ENCODE measurements around the gene SYNPR.

Gene SYNPR

DNA sequence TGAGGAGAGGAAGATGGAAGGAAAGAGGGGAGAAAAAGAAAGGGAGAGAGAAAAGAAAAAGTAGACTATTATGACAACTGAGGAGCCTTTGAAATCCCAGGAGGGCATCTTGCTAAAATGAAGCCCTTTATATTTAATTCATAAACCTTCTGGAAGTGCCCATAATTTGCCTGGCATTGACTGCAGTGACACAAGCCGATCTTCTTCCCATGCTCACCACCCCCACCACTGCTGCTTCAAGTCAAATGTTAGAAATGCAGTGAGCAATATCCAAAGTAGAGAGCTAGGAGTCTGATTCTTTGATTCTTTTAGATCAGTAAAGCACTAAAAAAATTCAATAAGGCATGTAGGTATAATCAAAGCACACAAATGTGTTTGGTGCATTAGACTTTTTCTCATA lies 235.7 kb downstream of the SYNPR start:
- no peak overlapping the region for H3K4me3 ChIP-seq (ENCODE audit: low read length)
- H3K27ac ChIP-seq (ENCODE audit: low read length): no peak overlapping the region
- H3K27me3 ChIP-seq (ENCODE audit: insufficient read depth, low read length): no peaks in the 10 kb centered on the region
- H3K4me1 ChIP-seq (ENCODE audit: insufficient read depth, low read length): peaks cover 13% of the 10 kb centered on the region; the same call in 1 of the 2 replicates
- no peaks in the 10 kb centered on the region for H3K36me3 ChIP-seq (ENCODE audit: insufficient read depth, low read depth, low read length)
- no peak overlapping the region for H3K9ac ChIP-seq (ENCODE audit: low read depth, low read length)
- no peaks in the 10 kb centered on the region for H3K9me3 ChIP-seq (ENCODE audit: insufficient read depth, low read depth, low read length)

- H3K9me3 ChIP-seq (ENCODE audit: insufficient read depth, low read depth, low read length): no peaks in the 10 kb centered on the region
- no peak overlapping the region for H3K9ac ChIP-seq (ENCODE audit: low read depth, low read length)
- H3K4me3 ChIP-seq (ENCODE audit: low read length): no peak overlapping the region
- H3K27ac ChIP-seq (ENCODE audit: low read length): no peak overlapping the region
- no peaks in the 10 kb centered on the region for H3K27me3 ChIP-seq (ENCODE audit: insufficient read depth, low read length)
- no peaks in the 10 kb centered on the region for H3K36me3 ChIP-seq (ENCODE audit: insufficient read depth, low read depth, low read length)
- H3K4me1 ChIP-seq (ENCODE audit: insufficient read depth, low read length): peaks cover 13% of the 10 kb centered on the region; the same call in 1 of the 2 replicates
Observed at GRCh38 chr3:63514678-63515077, 236.6 kb downstream of the SYNPR start.

- Histone ChIP-seq H3K36me3 (ENCODE audit: insufficient read depth, low read depth, low read length) (no peaks in the 10 kb centered on the region), H3K9me3 (ENCODE audit: insufficient read depth, low read depth, low read length) (no peaks in the 10 kb centered on the region), H3K27ac (ENCODE audit: low read length) (no peak overlapping the region), H3K4me3 (ENCODE audit: low read length) (no peak overlapping the region), H3K27me3 (ENCODE audit: insufficient read depth, low read length) (no peaks in the 10 kb centered on the region), H3K9ac (ENCODE audit: low read depth, low read length) (no peak overlapping the region), H3K4me1 (ENCODE audit: insufficient read depth, low read length) (no peaks in the 10 kb centered on the region)
Observed at GRCh38 chr3:63519426-63519825, 241.3 kb downstream of the SYNPR start.

- peaks cover 1% of the 10 kb centered on the region; the same call in 1 of the 2 replicates for H3K4me1 ChIP-seq (ENCODE audit: insufficient read depth, low read length)
- no peaks in the 10 kb centered on the region for H3K36me3 ChIP-seq (ENCODE audit: insufficient read depth, low read depth, low read length)
- H3K27ac ChIP-seq (ENCODE audit: low read length): no peak overlapping the region
Observed at GRCh38 chr3:63521657-63522056, 243.5 kb downstream of the SYNPR start.

DNA sequence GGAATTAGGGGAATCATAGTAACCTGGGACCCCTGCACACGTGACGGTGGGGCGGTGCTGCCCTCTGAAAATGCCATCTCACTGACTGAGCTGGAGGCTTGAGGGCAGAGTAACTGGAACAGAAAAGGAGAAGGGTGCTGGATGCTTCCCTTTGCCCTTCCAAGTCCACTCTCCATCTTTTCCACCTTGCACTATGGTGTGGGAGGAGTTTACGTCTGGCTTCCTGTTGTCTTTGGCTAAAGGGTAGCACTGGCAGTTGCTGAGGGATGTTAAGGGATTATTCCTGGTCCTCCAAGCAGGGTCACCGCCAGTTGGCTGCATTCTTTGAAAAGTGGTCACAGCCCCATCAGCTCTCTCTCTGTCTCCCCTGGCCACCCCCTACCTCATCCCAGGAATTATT lies 245.0 kb downstream of the SYNPR start:
- Histone ChIP-seq H3K4me1 (ENCODE audit: insufficient read depth, low read length) (peaks cover 13% of the 10 kb centered on the region), H3K27me3 (ENCODE audit: insufficient read depth, low read length) (no peaks in the 10 kb centered on the region), H3K4me3 (ENCODE audit: low read length) (no peak overlapping the region), H3K9ac (ENCODE audit: low read depth, low read length) (no peak overlapping the region), H3K27ac (ENCODE audit: low read length) (no peak overlapping the region), H3K9me3 (ENCODE audit: insufficient read depth, low read depth, low read length) (no peaks in the 10 kb centered on the region), H3K36me3 (ENCODE audit: insufficient read depth, low read depth, low read length) (no peaks in the 10 kb centered on the region)

More at GRCh38 chr3:63521657-63522056, 243.5 kb downstream of the SYNPR start:
- H3K9ac ChIP-seq (ENCODE audit: low read depth, low read length): no peak overlapping the region
- no peaks in the 10 kb centered on the region for H3K9me3 ChIP-seq (ENCODE audit: insufficient read depth, low read depth, low read length)
- H3K27me3 ChIP-seq (ENCODE audit: insufficient read depth, low read length): no peaks in the 10 kb centered on the region
- no peak overlapping the region for H3K4me3 ChIP-seq (ENCODE audit: low read length)

DNA sequence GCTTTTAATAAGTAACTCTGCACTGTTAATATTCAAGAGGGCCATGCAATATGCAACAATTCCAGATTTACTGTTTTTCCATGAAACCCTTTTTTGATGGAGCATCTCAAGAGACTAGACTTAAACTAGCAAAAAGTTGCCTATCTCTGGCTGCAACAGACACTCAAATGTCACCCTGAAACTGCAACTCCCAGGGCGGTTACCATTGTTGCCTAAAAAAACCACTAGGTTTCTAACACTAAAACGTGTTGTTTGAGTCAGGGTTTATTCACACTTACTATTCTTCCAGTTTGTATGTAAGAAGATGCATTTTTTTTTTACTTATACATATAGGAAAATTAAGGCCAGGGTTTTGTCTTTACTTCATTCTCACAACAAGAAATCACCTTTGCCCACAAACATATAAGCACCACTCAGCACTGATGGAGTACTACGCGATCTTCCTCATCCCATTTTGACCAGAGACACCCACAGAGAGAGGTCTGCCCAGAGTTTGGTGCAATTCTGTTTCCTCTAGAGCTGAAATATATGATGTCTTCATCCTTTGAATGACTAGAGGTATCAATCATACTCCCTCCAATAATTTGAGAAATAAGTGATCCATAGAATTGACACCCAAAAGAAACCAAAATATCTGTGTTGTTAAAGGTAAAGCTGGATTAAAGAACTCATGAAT lies 250.4 kb downstream of the SYNPR start:
- Histone ChIP-seq H3K4me1 (ENCODE audit: insufficient read depth, low read length) (peaks cover 13% of the 10 kb centered on the region), H3K4me3 (ENCODE audit: low read length) (no peak overlapping the region), H3K9ac (ENCODE audit: low read depth, low read length) (no peak overlapping the region), H3K9me3 (ENCODE audit: insufficient read depth, low read depth, low read length) (no peaks in the 10 kb centered on the region), H3K36me3 (ENCODE audit: insufficient read depth, low read depth, low read length) (no peaks in the 10 kb centered on the region), H3K27ac (ENCODE audit: low read length) (no peak overlapping the region), H3K27me3 (ENCODE audit: insufficient read depth, low read length) (no peaks in the 10 kb centered on the region)

GRCh38 chr3:63532521-63532920 lies 254.4 kb downstream of the SYNPR start:
- Histone ChIP-seq H3K27ac (ENCODE audit: low read length) (no peak overlapping the region), H3K4me1 (ENCODE audit: insufficient read depth, low read length) (peaks cover 4% of the 10 kb centered on the region; the same call in 1 of the 2 replicates), H3K9me3 (ENCODE audit: insufficient read depth, low read depth, low read length) (no peaks in the 10 kb centered on the region), H3K27me3 (ENCODE audit: insufficient read depth, low read length) (no peaks in the 10 kb centered on the region), H3K4me3 (ENCODE audit: low read length) (no peak overlapping the region), H3K36me3 (ENCODE audit: insufficient read depth, low read depth, low read length) (no peaks in the 10 kb centered on the region), H3K9ac (ENCODE audit: low read depth, low read length) (no peak overlapping the region)

GRCh38 chr3:63538919-63539318 lies 260.8 kb downstream of the SYNPR start:
- Histone ChIP-seq H3K4me3 (ENCODE audit: low read length) (no peak overlapping the region), H3K36me3 (ENCODE audit: insufficient read depth, low read depth, low read length) (no peaks in the 10 kb centered on the region)

DNA sequence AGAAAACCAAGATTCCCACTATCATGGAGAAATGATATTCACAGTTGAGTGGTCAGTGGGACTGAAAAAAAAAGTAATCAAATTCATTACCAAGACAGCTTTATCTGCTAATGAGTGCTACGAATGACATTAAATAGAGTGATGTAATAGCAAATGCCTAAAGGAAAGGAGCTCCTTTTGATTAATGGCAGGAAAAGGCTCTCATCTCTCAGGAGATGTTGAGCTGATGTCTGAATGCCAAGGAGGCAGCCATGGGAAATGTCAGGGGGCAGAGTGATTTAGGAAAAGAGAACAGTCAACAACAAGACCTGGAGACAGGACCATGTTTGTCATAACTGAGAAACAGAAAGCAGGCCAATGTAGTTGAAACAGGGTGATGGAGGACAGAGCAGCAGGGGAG lies 277.7 kb downstream of the SYNPR start:
- no peaks in the 10 kb centered on the region for H3K27me3 ChIP-seq (ENCODE audit: insufficient read depth, low read length)
- no peak overlapping the region for H3K27ac ChIP-seq (ENCODE audit: low read length)
- H3K4me1 ChIP-seq (ENCODE audit: insufficient read depth, low read length): peaks cover 5% of the 10 kb centered on the region; the same call in 1 of the 2 replicates
- no peaks in the 10 kb centered on the region for H3K9me3 ChIP-seq (ENCODE audit: insufficient read depth, low read depth, low read length)
- no peaks in the 10 kb centered on the region for H3K36me3 ChIP-seq (ENCODE audit: insufficient read depth, low read depth, low read length)
- no peak overlapping the region for H3K9ac ChIP-seq (ENCODE audit: low read depth, low read length)
- H3K4me3 ChIP-seq (ENCODE audit: low read length): no peak overlapping the region

More at GRCh38 chr3:63538919-63539318, 260.8 kb downstream of the SYNPR start:
- H3K27ac ChIP-seq (ENCODE audit: low read length): no peak overlapping the region
- no peaks in the 10 kb centered on the region for H3K9me3 ChIP-seq (ENCODE audit: insufficient read depth, low read depth, low read length)
- no peaks in the 10 kb centered on the region for H3K4me1 ChIP-seq (ENCODE audit: insufficient read depth, low read length)
- no peak overlapping the region for H3K9ac ChIP-seq (ENCODE audit: low read depth, low read length)
- H3K27me3 ChIP-seq (ENCODE audit: insufficient read depth, low read length): no peaks in the 10 kb centered on the region

DNA sequence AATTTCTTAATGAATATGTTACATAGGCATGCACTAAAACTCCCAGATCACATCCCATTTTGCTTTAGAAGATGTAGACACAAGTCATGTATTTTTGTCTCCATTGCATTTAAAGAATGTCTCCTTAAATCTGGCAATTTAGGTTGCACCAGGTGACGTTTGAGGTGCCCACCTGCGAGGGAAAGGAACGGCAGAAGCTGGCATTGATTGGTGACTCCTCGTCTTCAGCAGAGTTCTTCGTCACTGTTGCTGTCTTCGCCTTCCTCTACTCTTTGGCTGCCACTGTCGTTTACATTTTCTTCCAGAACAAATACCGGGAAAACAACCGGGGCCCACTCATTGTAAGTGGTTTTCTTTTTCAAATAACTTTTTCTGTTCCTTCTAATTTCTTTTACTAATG lies 278.3 kb downstream of the SYNPR start:
- Histone ChIP-seq H3K27ac (ENCODE audit: low read length) (no peak overlapping the region), H3K4me1 (ENCODE audit: insufficient read depth, low read length) (peaks cover 5% of the 10 kb centered on the region; the same call in 1 of the 2 replicates), H3K9me3 (ENCODE audit: insufficient read depth, low read depth, low read length) (no peaks in the 10 kb centered on the region), H3K27me3 (ENCODE audit: insufficient read depth, low read length) (no peaks in the 10 kb centered on the region), H3K4me3 (ENCODE audit: low read length) (no peak overlapping the region), H3K36me3 (ENCODE audit: insufficient read depth, low read depth, low read length) (no peaks in the 10 kb centered on the region), H3K9ac (ENCODE audit: low read depth, low read length) (no peak overlapping the region)

- H3K36me3 ChIP-seq (ENCODE audit: insufficient read depth, low read depth, low read length): no peaks in the 10 kb centered on the region
- H3K9ac ChIP-seq (ENCODE audit: low read depth, low read length): no peak overlapping the region
- H3K27ac ChIP-seq (ENCODE audit: low read length): no peak overlapping the region
- no peak overlapping the region for H3K4me3 ChIP-seq (ENCODE audit: low read length)
- no peaks in the 10 kb centered on the region for H3K9me3 ChIP-seq (ENCODE audit: insufficient read depth, low read depth, low read length)
- H3K4me1 ChIP-seq (ENCODE audit: insufficient read depth, low read length): peaks cover 5% of the 10 kb centered on the region; the same call in 1 of the 2 replicates
- H3K27me3 ChIP-seq (ENCODE audit: insufficient read depth, low read length): no peaks in the 10 kb centered on the region
Observed at GRCh38 chr3:63557912-63558311, 279.8 kb downstream of the SYNPR start.

DNA sequence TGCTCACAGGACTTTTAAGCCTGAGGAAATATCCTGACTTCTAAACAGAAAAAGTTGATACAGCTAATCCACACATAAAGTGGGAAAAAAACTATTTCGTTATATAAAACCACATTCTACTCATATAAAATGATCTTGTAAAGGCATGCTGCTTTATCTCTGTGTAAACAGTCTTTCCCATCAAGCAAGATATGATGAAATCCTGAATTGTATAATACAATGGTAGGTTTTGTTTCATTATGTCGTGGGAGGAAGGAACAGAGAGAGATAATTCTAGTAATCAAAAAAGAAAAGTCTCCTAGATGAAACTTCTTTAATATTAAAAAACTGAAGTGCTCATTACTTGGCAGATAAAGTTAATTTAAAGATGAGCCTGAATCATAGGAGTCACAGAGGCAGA lies 281.8 kb downstream of the SYNPR start:
- peaks cover 5% of the 10 kb centered on the region; the same call in 1 of the 2 replicates for H3K4me1 ChIP-seq (ENCODE audit: insufficient read depth, low read length)
- H3K27me3 ChIP-seq (ENCODE audit: insufficient read depth, low read length): no peaks in the 10 kb centered on the region
- H3K27ac ChIP-seq (ENCODE audit: low read length): no peak overlapping the region
- H3K9me3 ChIP-seq (ENCODE audit: insufficient read depth, low read depth, low read length): no peaks in the 10 kb centered on the region
- no peak overlapping the region for H3K9ac ChIP-seq (ENCODE audit: low read depth, low read length)
- H3K4me3 ChIP-seq (ENCODE audit: low read length): no peak overlapping the region
- H3K36me3 ChIP-seq (ENCODE audit: insufficient read depth, low read depth, low read length): no peaks in the 10 kb centered on the region
